ENCODE measurements around the gene AMOTL1. TPM values are rescaled to one million over a fixed set of nuclear protein-coding genes. Genes with fewer than 3 reads are reported as not detected.

AMOTL1 gene
- polyA plus RNA-seq, 1 donor from 2014 or later, result 10.7 TPM

DNA sequence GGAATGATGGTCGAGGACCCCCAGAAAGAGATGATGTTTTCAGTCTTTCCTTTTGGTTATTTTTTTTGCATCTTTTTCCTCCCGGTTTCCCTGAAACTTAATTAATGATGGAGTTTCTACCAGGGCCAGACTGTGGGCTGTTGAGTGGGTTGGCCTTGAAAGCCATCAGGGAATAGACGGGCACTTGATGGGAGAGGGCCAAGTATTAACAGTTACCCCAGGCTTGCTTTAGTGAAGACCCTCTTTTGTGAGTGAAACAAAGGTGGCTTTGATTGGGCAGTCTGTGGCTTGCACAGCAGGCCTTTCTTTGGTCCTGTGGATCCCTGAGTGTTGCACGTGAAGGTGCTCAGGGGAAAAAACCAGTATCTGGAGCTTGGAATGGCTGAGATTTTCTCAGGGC lies 56.9 kb downstream of the AMOTL1 start:
- Histone ChIP-seq H3K9ac (ENCODE audit: low read length) (no peak overlapping the region), H3K4me2 (ENCODE audit: low read length) (no peak overlapping the region), H3K79me2 (replicated peaks; ENCODE audit: insufficient read depth, low read length) (no peaks in the 10 kb centered on the region), H3K9me3 (ENCODE audit: low read length) (no peaks in the 10 kb centered on the region), H3K36me3 (ENCODE audit: insufficient read depth, low read length) (peaks cover 10% of the 10 kb centered on the region), H3K27me3 (ENCODE audit: insufficient read depth, low read depth, low read length) (no peaks in the 10 kb centered on the region), H2AFZ (ENCODE audit: low read depth, low read length) (no peak overlapping the region), H3K4me3 (ENCODE audit: low read length) (no peak overlapping the region), H3F3A (ENCODE audit: insufficient read depth, low read length, poor library complexity, severe bottlenecking) (no peaks in the 10 kb centered on the region), H4K20me1 (ENCODE audit: insufficient read depth) (no peaks in the 10 kb centered on the region), H3K9me2 (ENCODE audit: insufficient read depth, low read length) (no peaks in the 10 kb centered on the region), H3K27ac (ENCODE audit: low read length) (no peak overlapping the region)
- TF ChIP-seq, protein P1, sequence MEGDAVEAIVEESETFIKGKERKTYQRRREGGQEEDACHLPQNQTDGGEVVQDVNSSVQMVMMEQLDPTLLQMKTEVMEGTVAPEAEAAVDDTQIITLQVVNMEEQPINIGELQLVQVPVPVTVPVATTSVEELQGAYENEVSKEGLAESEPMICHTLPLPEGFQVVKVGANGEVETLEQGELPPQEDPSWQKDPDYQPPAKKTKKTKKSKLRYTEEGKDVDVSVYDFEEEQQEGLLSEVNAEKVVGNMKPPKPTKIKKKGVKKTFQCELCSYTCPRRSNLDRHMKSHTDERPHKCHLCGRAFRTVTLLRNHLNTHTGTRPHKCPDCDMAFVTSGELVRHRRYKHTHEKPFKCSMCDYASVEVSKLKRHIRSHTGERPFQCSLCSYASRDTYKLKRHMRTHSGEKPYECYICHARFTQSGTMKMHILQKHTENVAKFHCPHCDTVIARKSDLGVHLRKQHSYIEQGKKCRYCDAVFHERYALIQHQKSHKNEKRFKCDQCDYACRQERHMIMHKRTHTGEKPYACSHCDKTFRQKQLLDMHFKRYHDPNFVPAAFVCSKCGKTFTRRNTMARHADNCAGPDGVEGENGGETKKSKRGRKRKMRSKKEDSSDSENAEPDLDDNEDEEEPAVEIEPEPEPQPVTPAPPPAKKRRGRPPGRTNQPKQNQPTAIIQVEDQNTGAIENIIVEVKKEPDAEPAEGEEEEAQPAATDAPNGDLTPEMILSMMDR (IDR thresholded peaks at IDR 0.05; ENCODE audit: poor library complexity, severe bottlenecking), result no peak
- TF ChIP-seq RAD21 (conservative IDR thresholded peaks at IDR 0.05), result no peak
- TF ChIP-seq POLR2AphosphoS5 (IDR thresholded peaks at IDR 0.05), result no peak
- TF ChIP-seq SMC3 (conservative IDR thresholded peaks at IDR 0.05; ENCODE audit: poor library complexity), result no peak
- no peak for TF ChIP-seq EP300 (conservative IDR thresholded peaks at IDR 0.05; ENCODE audit: poor library complexity, severe bottlenecking)
- no peak for TF ChIP-seq TAF1 (IDR thresholded peaks at IDR 0.05; ENCODE audit: low read depth)
- TF ChIP-seq EZH2 (IDR thresholded peaks at IDR 0.05; ENCODE audit: borderline replicate concordance, insufficient read depth, low read length, poor library complexity, severe bottlenecking), result no peak
- TF ChIP-seq, protein P2, sequence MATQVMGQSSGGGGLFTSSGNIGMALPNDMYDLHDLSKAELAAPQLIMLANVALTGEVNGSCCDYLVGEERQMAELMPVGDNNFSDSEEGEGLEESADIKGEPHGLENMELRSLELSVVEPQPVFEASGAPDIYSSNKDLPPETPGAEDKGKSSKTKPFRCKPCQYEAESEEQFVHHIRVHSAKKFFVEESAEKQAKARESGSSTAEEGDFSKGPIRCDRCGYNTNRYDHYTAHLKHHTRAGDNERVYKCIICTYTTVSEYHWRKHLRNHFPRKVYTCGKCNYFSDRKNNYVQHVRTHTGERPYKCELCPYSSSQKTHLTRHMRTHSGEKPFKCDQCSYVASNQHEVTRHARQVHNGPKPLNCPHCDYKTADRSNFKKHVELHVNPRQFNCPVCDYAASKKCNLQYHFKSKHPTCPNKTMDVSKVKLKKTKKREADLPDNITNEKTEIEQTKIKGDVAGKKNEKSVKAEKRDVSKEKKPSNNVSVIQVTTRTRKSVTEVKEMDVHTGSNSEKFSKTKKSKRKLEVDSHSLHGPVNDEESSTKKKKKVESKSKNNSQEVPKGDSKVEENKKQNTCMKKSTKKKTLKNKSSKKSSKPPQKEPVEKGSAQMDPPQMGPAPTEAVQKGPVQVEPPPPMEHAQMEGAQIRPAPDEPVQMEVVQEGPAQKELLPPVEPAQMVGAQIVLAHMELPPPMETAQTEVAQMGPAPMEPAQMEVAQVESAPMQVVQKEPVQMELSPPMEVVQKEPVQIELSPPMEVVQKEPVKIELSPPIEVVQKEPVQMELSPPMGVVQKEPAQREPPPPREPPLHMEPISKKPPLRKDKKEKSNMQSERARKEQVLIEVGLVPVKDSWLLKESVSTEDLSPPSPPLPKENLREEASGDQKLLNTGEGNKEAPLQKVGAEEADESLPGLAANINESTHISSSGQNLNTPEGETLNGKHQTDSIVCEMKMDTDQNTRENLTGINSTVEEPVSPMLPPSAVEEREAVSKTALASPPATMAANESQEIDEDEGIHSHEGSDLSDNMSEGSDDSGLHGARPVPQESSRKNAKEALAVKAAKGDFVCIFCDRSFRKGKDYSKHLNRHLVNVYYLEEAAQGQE (IDR thresholded peaks at IDR 0.05; ENCODE audit: borderline replicate concordance), result no peak
- no peak for TF ChIP-seq MXI1 (conservative IDR thresholded peaks at IDR 0.05; ENCODE audit: poor library complexity, severe bottlenecking)

DNA sequence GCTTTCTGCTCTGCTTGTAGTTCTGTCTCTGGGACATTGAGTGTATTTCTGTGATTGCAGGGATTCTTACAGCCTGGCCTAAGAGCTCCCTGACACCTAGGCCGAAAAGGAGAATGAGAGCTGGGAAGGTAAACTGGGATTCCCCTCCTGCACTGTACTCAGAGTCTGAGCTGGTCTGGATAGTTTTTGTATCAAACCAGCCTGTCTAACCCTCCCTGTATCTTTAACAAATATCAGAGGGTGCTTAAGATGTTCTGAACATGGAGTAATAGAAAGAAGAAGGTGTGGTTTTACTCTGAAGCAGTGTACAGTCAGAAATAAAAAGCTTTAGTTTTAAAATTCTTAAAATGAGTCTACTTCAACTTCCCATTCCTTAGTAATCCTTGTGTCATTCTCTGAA lies 57.3 kb downstream of the AMOTL1 start:
- Histone ChIP-seq H4K20me1 (ENCODE audit: insufficient read depth) (no peaks in the 10 kb centered on the region), H3K4me2 (ENCODE audit: low read length) (no peak overlapping the region), H3K79me2 (replicated peaks; ENCODE audit: insufficient read depth, low read length) (no peaks in the 10 kb centered on the region), H3K27me3 (ENCODE audit: insufficient read depth, low read depth, low read length) (no peaks in the 10 kb centered on the region), H3K9ac (ENCODE audit: low read length) (no peak overlapping the region), H3K9me2 (ENCODE audit: insufficient read depth, low read length) (no peaks in the 10 kb centered on the region), H3K4me3 (ENCODE audit: low read length) (no peak overlapping the region), H3F3A (ENCODE audit: insufficient read depth, low read length, poor library complexity, severe bottlenecking) (no peaks in the 10 kb centered on the region), H3K36me3 (ENCODE audit: insufficient read depth, low read length) (peaks cover 10% of the 10 kb centered on the region), H3K27ac (ENCODE audit: low read length) (no peak overlapping the region), H2AFZ (ENCODE audit: low read depth, low read length) (no peak overlapping the region), H3K9me3 (ENCODE audit: low read length) (no peaks in the 10 kb centered on the region)
- no peak for TF ChIP-seq EP300 (conservative IDR thresholded peaks at IDR 0.05; ENCODE audit: poor library complexity, severe bottlenecking)
- TF ChIP-seq POLR2AphosphoS5 (IDR thresholded peaks at IDR 0.05), result no peak
- no peak for TF ChIP-seq TAF1 (IDR thresholded peaks at IDR 0.05; ENCODE audit: low read depth)
- no peak for TF ChIP-seq MXI1 (conservative IDR thresholded peaks at IDR 0.05; ENCODE audit: poor library complexity, severe bottlenecking)
- TF ChIP-seq EZH2 (IDR thresholded peaks at IDR 0.05; ENCODE audit: borderline replicate concordance, insufficient read depth, low read length, poor library complexity, severe bottlenecking), result no peak
- TF ChIP-seq, protein P1 (IDR thresholded peaks at IDR 0.05; ENCODE audit: poor library complexity, severe bottlenecking), result no peak
- TF ChIP-seq RAD21 (conservative IDR thresholded peaks at IDR 0.05), result no peak
- TF ChIP-seq, protein P2 (IDR thresholded peaks at IDR 0.05; ENCODE audit: borderline replicate concordance), result no peak
- TF ChIP-seq SMC3 (conservative IDR thresholded peaks at IDR 0.05; ENCODE audit: poor library complexity), result no peak
